CD4-positive, alpha-beta T cell (primary cell): ENCODE measurements around the gene MGST3. TPM values are rescaled to one million over a fixed set of nuclear protein-coding genes. Genes with fewer than 3 reads are reported as not detected.
"Not testable (repeated sequence)": the region's sequence is repeated elsewhere in the genome, so short reads cannot be mapped to it uniquely, and the experiment has no call there.

ENCODE experiments used
- ATAC-seq: fragments of 200-7000 bp; cut with Tn5 transposase; one replicate; pipeline ENCODE4 v1.10.0; 2022; ENCODE audit warnings: mild to moderate bottlenecking; ENCODE audit not compliant: poor library complexity
- CTCF ChIA-PET: fragments of 350-600 bp; sonication (Branson Sonifier 250); formaldehyde crosslinking; loops from one replicate; lab custom pipeline; 2021; ENCODE audit warnings: antibody characterized with exemption, inconsistent platforms; lab: Charles Lee
- POLR2A ChIA-PET: fragments of 350-600 bp; sonication (Branson Sonifier 250); formaldehyde crosslinking; loops from one replicate; lab custom pipeline; 2021; ENCODE audit warnings: antibody characterized with exemption, inconsistent platforms; lab: Charles Lee
- DNase-seq, 14 experiments: peaks; one replicate each; pipeline ENCODE4 v3.0.0-alpha.2; 2013 to 2020; ENCODE audit warnings: mixed read lengths in 2 of 14
- H3K27ac ChIP-seq, 2 donors: one replicate each; pipeline versions ENCODE4 v1.5.1 to v1.7.0; 2013; ENCODE audit warnings: low read length in 2 of 2, low read depth in 1 of 2, mild to moderate bottlenecking in 1 of 2
- H3K27me3 ChIP-seq, 2 experiments: 1 replicate in 1 of 2; 2 replicates in 1 of 2; pipeline versions ENCODE4 v1.6.1 to v1.7.0; 2013; ENCODE audit warnings: low read length in 2 of 2, control low read depth in 1 of 2, mild to moderate bottlenecking in 1 of 2, moderate library complexity in 1 of 2; ENCODE audit not compliant: insufficient read depth in 2 of 2, control insufficient read depth in 1 of 2
- H3K36me3 ChIP-seq: one replicate; pipeline ENCODE4 v1.6.1; 2013; ENCODE audit warnings: low read length, control low read depth; ENCODE audit not compliant: insufficient read depth
- H3K4me1 ChIP-seq: one replicate; pipeline ENCODE4 v1.6.1; 2013; ENCODE audit warnings: low read length, control low read depth; ENCODE audit not compliant: insufficient read depth
- H3K4me3 ChIP-seq: one replicate; pipeline ENCODE4 v1.5.1; 2013; ENCODE audit warnings: mild to moderate bottlenecking, low read length, moderate library complexity
- H3K9me3 ChIP-seq, 2 experiments: 1 replicate in 1 of 2; 2 replicates in 1 of 2; pipeline versions ENCODE4 v1.6.1 to v1.7.0; 2013; ENCODE audit warnings: low read length in 2 of 2, mild to moderate bottlenecking in 2 of 2, control low read depth in 1 of 2, moderate library complexity in 1 of 2; ENCODE audit not compliant: control insufficient read depth in 1 of 2, insufficient read depth in 1 of 2
- H3K27ac Mint-ChIP-seq: one replicate; pipeline ENCODE4 v1.8.0; 2020; ENCODE audit warnings: mixed read lengths
- H3K27me3 Mint-ChIP-seq: one replicate; pipeline ENCODE4 v1.8.0; 2021; ENCODE audit warnings: mixed read lengths
- H3K36me3 Mint-ChIP-seq: one replicate; pipeline ENCODE4 v1.8.0; 2021; ENCODE audit warnings: low read depth, mixed read lengths
- H3K4me1 Mint-ChIP-seq: one replicate; pipeline ENCODE4 v1.8.0; 2021; ENCODE audit warnings: low read depth, mixed read lengths
- H3K4me3 Mint-ChIP-seq: one replicate; pipeline ENCODE4 v1.8.0; 2020; ENCODE audit warnings: mild to moderate bottlenecking, mixed read lengths
- H3K9me3 Mint-ChIP-seq: one replicate; pipeline ENCODE4 v1.8.0; 2020; ENCODE audit warnings: mixed read lengths
- intact Hi-C, 2 experiments: fragments of 100-400 bp; cut with DNase I in 1 of 2; cut with micrococcal nuclease in 1 of 2; formaldehyde crosslinking; loops; one replicate each; pipeline versions ENCODE4 v1.15.1 to v1.9.0; 2023 to 2025; cut with DNase I, micrococcal nuclease
- total RNA-seq, 174 experiments: library from RNA in 2 of 174; stranded (reverse) in 2 of 174; gene quantifications; one replicate each; pipeline ENCODE4 v1.2.3 and lab custom pipeline; 2021 to 2026
- TF ChIP-seq, protein P1 (sequence below): fragments of 200-600 bp; IDR thresholded peaks from one replicate; pipeline ENCODE4 v1.8.0; 2022; ENCODE audit warnings: antibody characterized with exemption, mild to moderate bottlenecking

MGST3 gene
- total RNA-seq, 2 experiments from 2014 or later, result 22.0 to 23.5 TPM

DNA sequence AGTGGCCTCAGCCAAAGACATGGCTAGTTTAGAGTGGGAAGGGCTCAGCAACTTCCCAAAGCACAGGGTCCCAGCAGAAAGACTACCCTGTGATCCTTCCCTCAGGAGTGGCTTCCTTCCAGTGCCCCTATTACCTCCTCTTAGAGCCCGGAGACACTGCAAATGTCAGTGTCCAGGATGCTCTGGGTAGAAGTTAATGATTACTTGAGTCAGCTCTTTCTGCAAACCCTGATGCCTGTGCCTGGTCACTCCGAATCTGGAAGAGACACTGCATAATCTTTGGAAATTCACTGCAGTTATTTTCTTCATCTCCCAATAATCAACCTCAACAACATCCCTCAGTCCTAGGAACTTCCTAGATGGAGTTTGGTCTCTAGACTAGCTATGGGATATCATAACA is 27.2 kb upstream of the MGST3 start:
- ChIA-PET POLR2A (no interaction called here), CTCF (no interaction called here)
- H3K36me3 ChIP-seq, result no peaks in the 10 kb centered on the region
- H3K27ac Mint-ChIP-seq, result no peak overlapping the region
- H3K4me1 Mint-ChIP-seq, result peaks cover 13% of the 10 kb centered on the region
- H3K27me3 ChIP-seq, result peaks cover 0 to 4% of the 10 kb centered on the region in 2 experiments
- no peaks in the 10 kb centered on the region for H3K9me3 Mint-ChIP-seq
- H3K27me3 Mint-ChIP-seq, result peaks cover 3% of the 10 kb centered on the region
- TF ChIP-seq, protein P1, sequence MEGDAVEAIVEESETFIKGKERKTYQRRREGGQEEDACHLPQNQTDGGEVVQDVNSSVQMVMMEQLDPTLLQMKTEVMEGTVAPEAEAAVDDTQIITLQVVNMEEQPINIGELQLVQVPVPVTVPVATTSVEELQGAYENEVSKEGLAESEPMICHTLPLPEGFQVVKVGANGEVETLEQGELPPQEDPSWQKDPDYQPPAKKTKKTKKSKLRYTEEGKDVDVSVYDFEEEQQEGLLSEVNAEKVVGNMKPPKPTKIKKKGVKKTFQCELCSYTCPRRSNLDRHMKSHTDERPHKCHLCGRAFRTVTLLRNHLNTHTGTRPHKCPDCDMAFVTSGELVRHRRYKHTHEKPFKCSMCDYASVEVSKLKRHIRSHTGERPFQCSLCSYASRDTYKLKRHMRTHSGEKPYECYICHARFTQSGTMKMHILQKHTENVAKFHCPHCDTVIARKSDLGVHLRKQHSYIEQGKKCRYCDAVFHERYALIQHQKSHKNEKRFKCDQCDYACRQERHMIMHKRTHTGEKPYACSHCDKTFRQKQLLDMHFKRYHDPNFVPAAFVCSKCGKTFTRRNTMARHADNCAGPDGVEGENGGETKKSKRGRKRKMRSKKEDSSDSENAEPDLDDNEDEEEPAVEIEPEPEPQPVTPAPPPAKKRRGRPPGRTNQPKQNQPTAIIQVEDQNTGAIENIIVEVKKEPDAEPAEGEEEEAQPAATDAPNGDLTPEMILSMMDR, result no peak
- DNase-seq, result no peak
- H3K36me3 Mint-ChIP-seq, result no peaks in the 10 kb centered on the region
- intact Hi-C loops, result loop anchor here in 1 of 2 experiments (10.0 kb wide), 1 partner anchor 881 kb away; no protein-coding TSS in a partner anchor
- H3K4me3 Mint-ChIP-seq, result no peak overlapping the region
- ATAC-seq, result no peak
- no peak overlapping the region for H3K27ac ChIP-seq
- no peaks in the 10 kb centered on the region for H3K9me3 ChIP-seq
- H3K4me3 ChIP-seq, result no peak overlapping the region
- H3K4me1 ChIP-seq, result peaks cover 4% of the 10 kb centered on the region

DNA sequence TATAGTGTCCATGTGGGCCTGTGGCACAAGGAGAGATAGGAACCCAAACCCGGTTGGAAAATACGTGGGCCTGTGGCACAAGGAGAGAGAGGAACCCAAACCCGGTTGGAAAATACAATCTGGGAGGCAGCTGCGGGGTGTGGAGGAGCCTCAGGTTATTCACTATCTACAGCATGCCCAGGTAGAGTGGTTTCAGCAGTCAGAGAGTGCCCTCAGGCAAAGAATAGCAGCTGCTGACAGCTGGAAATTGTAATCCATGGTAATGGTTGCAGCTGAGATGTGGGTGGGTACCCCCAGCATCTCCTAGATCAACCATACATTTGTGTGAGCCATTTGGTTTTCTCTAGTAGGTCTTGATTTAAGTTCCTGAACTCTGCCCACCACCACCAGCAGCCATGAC is 25.8 kb upstream of the MGST3 start:
- Histone ChIP-seq H3K27me3 (peaks cover 3 to 6% of the 10 kb centered on the region in 2 experiments), H3K4me1 (peaks cover 4% of the 10 kb centered on the region), H3K36me3 (no peaks in the 10 kb centered on the region), H3K4me3 (no peak overlapping the region), H3K9me3 (no peaks in the 10 kb centered on the region), H3K27ac (no peak overlapping the region)
- intact Hi-C loops, result loop anchor here in 1 of 2 experiments (10.0 kb wide), 1 partner anchor 880 kb away; no protein-coding TSS in a partner anchor
- no peaks in the 10 kb centered on the region for H3K36me3 Mint-ChIP-seq
- peaks cover 8% of the 10 kb centered on the region for H3K27me3 Mint-ChIP-seq
- POLR2A ChIA-PET, result no interaction called here
- no peaks in the 10 kb centered on the region for H3K9me3 Mint-ChIP-seq
- TF ChIP-seq, protein P1, result no peak
- no peak overlapping the region for H3K4me3 Mint-ChIP-seq
- no peak overlapping the region for H3K27ac Mint-ChIP-seq
- H3K4me1 Mint-ChIP-seq, result peaks cover 5% of the 10 kb centered on the region
- ATAC-seq, result no peak
- no peak for DNase-seq
- CTCF ChIA-PET, result no interaction called here

DNA sequence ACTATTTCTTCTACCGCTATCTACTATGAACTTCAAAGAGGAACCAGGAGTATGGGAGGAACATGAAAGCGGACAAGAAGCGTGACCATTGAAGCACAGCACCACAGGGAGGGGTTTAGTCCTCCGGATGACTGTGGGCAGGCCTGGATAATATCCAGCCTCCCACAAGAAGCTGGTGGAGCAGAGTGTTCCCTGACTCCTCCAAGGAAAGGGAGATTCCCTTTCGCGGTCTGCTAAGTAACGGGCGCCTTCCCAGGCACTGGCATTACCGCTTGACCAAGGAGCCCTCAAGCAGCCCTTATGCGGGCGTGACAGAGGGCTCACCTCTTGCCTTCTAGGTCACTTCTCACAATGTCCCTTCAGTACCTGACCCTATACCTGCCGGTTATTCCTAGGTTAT is 24.4 kb upstream of the MGST3 start:
- H3K27ac Mint-ChIP-seq, CTCF ChIA-PET, H3K9me3 Mint-ChIP-seq, H3K36me3 Mint-ChIP-seq, H3K4me1 Mint-ChIP-seq, H3K4me3 ChIP-seq, ATAC-seq, POLR2A ChIA-PET, H3K36me3 ChIP-seq, H3K4me1 ChIP-seq, H3K27ac ChIP-seq, H3K9me3 ChIP-seq, H3K4me3 Mint-ChIP-seq, H3K27me3 ChIP-seq, DNase-seq: not testable (repeated sequence)
- H3K27me3 Mint-ChIP-seq, result peaks cover 20% of the 10 kb centered on the region
- intact Hi-C loops, result loop anchor here in 1 of 2 experiments (10.0 kb wide), 1 partner anchor 878 kb away; no protein-coding TSS in a partner anchor

DNA sequence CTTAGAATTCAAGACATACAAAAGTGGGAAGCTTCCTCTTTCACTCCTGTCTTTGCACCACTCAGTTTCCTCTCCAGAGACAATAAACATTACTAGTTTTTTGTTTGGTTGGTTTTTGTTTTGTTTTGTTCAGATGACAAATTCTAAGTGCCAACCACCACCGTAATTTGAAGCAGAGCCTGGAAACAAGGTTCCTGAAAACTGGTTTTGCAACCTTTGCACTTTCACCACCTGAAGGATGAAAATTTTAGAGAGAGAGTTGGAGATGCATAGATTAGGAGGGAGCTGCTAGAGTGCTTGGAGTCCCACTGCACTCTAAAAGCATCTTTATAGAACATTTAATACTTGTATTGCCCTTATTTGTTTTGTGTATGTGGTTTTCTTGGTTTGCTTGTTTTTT is 20.2 kb upstream of the MGST3 start:
- no peaks in the 10 kb centered on the region for H3K36me3 ChIP-seq
- Mint-ChIP-seq H3K9me3 (no peaks in the 10 kb centered on the region), H3K36me3 (no peaks in the 10 kb centered on the region), H3K27me3 (peaks cover 45% of the 10 kb centered on the region), H3K4me3 (no peak overlapping the region), H3K27ac (no peak overlapping the region), H3K4me1 (no peaks in the 10 kb centered on the region)
- H3K4me1 ChIP-seq, result no peaks in the 10 kb centered on the region
- peaks cover 4 to 7% of the 10 kb centered on the region in 2 experiments for H3K9me3 ChIP-seq
- CTCF ChIA-PET, result no interaction called here
- no peak for ATAC-seq
- no peak overlapping the region for H3K27ac ChIP-seq
- intact Hi-C loops, result no loop called here
- TF ChIP-seq, protein P1, result no peak
- no peak for DNase-seq
- no peak overlapping the region for H3K4me3 ChIP-seq
- peaks cover 11 to 13% of the 10 kb centered on the region in 2 experiments for H3K27me3 ChIP-seq
- POLR2A ChIA-PET, result no interaction called here
